B cell (primary cell): ENCODE results near the gene BTG1.

ENCODE experiments used
- EZH2 ChIP-seq: IDR thresholded peaks from 2 replicates; pipeline ENCODE4 v1.6.1; 2012; ENCODE audit warnings: borderline replicate concordance, low read depth, mild to moderate bottlenecking, moderate library complexity, low read length; ENCODE audit not compliant: insufficient read depth, poor library complexity, severe bottlenecking
- TF ChIP-seq, protein P1 (sequence below): fragments of 200-600 bp; IDR thresholded peaks from one replicate; pipeline ENCODE4 v1.8.0; 2022; ENCODE audit warnings: antibody characterized with exemption, mild to moderate bottlenecking

DNA sequence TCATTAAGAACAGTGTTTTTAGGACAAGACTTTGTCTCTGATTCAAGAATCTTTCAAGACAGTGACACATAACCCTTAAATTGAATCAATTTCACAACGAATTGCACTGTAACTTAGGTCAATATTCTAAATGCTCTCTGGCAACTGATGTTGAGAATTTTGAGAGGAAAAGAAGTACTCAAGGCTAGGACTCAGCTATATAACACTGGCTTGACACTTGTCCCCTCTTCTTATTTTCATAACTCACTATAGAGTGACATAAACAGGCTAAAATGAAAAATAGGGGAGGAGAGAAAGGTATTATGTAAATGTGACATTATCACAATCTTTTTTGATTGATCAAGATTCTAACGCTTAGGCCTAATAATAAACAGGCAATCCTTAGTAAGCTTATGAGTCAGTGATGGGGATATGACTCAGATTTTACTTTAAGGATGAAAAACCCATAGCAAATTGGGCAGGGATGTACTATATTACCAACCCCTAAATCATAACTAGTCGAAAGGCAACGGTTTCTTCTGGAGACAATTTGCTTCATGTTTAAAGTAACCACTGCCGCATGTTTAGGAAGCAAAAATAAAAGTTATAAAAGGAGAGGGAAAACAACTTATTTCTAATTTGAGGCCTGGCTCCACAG lies 10.9 kb downstream of the BTG1 start:
- TF ChIP-seq, protein P1, sequence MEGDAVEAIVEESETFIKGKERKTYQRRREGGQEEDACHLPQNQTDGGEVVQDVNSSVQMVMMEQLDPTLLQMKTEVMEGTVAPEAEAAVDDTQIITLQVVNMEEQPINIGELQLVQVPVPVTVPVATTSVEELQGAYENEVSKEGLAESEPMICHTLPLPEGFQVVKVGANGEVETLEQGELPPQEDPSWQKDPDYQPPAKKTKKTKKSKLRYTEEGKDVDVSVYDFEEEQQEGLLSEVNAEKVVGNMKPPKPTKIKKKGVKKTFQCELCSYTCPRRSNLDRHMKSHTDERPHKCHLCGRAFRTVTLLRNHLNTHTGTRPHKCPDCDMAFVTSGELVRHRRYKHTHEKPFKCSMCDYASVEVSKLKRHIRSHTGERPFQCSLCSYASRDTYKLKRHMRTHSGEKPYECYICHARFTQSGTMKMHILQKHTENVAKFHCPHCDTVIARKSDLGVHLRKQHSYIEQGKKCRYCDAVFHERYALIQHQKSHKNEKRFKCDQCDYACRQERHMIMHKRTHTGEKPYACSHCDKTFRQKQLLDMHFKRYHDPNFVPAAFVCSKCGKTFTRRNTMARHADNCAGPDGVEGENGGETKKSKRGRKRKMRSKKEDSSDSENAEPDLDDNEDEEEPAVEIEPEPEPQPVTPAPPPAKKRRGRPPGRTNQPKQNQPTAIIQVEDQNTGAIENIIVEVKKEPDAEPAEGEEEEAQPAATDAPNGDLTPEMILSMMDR, result no peak
- TF ChIP-seq EZH2, result no peak
